Left ventricle myocardium superior (tissue), 1 donor: ENCODE results near the gene NUPR1. TPM values are rescaled to one million over a fixed set of nuclear protein-coding genes. Genes with fewer than 3 reads are reported as not detected.
A peak's percentile ranks its signal among the peaks of the same experiment; 100 is the strongest.
"Not testable (repeated sequence)": the region's sequence is repeated elsewhere in the genome, so short reads cannot be mapped to it uniquely, and the experiment has no call there.

ENCODE experiments used
- ATAC-seq: fragments of 200-7000 bp; cut with Tn5 transposase; one replicate; pipeline ENCODE4 v1.9.1; 2020; ENCODE audit warnings: mild to moderate bottlenecking, moderate library complexity
- DNase-seq: peaks from one replicate; pipeline ENCODE4 v3.0.0-alpha.2; 2020
- intact Hi-C: fragments of 100-400 bp; cut with micrococcal nuclease; formaldehyde crosslinking; loops from one replicate; pipeline ENCODE4 v1.11.0; 2022
- total RNA-seq: library from RNA; stranded (reverse); fragmentation: NEBNext Ultra II Directional; extraction: Animal tissue kit (Norgen Biotek cat#: 25700); gene quantifications from one replicate; pipeline ENCODE4 v1.2.1, GENCODE V29; 2021
- donor health status: DM: no; HTN: yes; CAD: no; lungs with severe emphysema.

NUPR1 gene
- total RNA-seq, 1 donor from 2014 or later = 37.2 TPM

- intact Hi-C loops = loop anchor here (10.0 kb wide), 1 partner anchor 63 kb away; the partner anchor contains the start of gene SGF29
- peak; percentile 57 for DNase-seq
- peak; percentile 72 for ATAC-seq
Observed at GRCh38 chr16:28491230-28491969, 47.4 kb downstream of the NUPR1 start.

- ATAC-seq (no peak), DNase-seq (no peak)
- intact Hi-C loops = no loop called here
Observed at GRCh38 chr16:28486266-28486665, 52.5 kb downstream of the NUPR1 start.

- intact Hi-C loops, ATAC-seq, DNase-seq: not testable (repeated sequence)
Observed at GRCh38 chr16:28483361-28483760, 55.4 kb downstream of the NUPR1 start.

Other genes starting within 250 kb of the NUPR1 start
- 2.8 TPM for gene SBK1, start 246.4 kb downstream of the NUPR1 start, total RNA-seq
- gene NPIPB6, start 175.5 kb downstream of the NUPR1 start, total RNA-seq = 0.40 TPM
- 28.2 TPM for gene EIF3CL, start 135.1 kb downstream of the NUPR1 start, total RNA-seq
- not detected for gene NPIPB7, start 66.6 kb downstream of the NUPR1 start, total RNA-seq
- 13.4 TPM for gene CLN3, start 46.9 kb downstream of the NUPR1 start, total RNA-seq
- gene APOBR, start 44.3 kb downstream of the NUPR1 start, total RNA-seq = 0.47 TPM
- not detected for gene IL27, start 32.1 kb downstream of the NUPR1 start, total RNA-seq
- 20.4 TPM for gene SGF29, start 14.9 kb upstream of the NUPR1 start, total RNA-seq
- gene SULT1A2, start 58.1 kb upstream of the NUPR1 start, total RNA-seq = 1.1 TPM
- 15.5 TPM for gene SULT1A1, start 71.1 kb upstream of the NUPR1 start, total RNA-seq
- not detected for gene NPIPB8, start 99.1 kb upstream of the NUPR1 start, total RNA-seq
- 433 TPM for gene EIF3C, start 172.5 kb upstream of the NUPR1 start, total RNA-seq
- 0.30 TPM for gene NPIPB9, start 212.8 kb upstream of the NUPR1 start, total RNA-seq